ENCODE data around the gene ANO9.

Gene ANO9

DNA sequence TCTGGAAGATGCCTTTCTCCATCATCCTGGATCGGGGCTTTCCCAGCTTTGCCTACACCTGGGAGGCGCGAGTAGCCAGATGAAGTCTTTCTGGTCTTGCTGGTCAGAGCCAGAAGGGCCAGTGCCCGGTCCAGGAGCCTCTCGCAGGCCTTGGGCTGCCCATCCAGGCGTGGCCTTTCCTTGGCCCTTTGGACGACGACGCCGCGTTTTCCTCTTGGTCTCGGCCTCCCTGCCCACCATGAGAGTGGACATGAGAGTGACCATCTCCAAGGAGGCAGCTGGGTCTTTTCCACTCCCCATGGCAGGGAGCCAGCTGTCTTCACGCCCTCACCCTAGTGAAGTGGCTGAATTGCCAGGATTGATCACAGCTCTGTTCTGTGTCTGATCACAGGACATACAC lies 11.8 kb upstream of the ANO9 start:
- Histone ChIP-seq H3K4me1 (peaks cover 0 to 34% (median 26%) of the 10 kb centered on the region in 4 donors), H3K9me3 (no peaks in the 10 kb centered on the region), H3K27me3 (no peaks in the 10 kb centered on the region), H3K27ac (no peak overlapping the region), H3K36me3 (peaks cover 0 to 32% (median 12%) of the 10 kb centered on the region in 3 donors), H3K4me3 (no peak overlapping the region)
- TF ChIP-seq, protein P1, sequence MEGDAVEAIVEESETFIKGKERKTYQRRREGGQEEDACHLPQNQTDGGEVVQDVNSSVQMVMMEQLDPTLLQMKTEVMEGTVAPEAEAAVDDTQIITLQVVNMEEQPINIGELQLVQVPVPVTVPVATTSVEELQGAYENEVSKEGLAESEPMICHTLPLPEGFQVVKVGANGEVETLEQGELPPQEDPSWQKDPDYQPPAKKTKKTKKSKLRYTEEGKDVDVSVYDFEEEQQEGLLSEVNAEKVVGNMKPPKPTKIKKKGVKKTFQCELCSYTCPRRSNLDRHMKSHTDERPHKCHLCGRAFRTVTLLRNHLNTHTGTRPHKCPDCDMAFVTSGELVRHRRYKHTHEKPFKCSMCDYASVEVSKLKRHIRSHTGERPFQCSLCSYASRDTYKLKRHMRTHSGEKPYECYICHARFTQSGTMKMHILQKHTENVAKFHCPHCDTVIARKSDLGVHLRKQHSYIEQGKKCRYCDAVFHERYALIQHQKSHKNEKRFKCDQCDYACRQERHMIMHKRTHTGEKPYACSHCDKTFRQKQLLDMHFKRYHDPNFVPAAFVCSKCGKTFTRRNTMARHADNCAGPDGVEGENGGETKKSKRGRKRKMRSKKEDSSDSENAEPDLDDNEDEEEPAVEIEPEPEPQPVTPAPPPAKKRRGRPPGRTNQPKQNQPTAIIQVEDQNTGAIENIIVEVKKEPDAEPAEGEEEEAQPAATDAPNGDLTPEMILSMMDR (IDR thresholded peaks at IDR 0.05), result no peak
- intact Hi-C loops (cut with DNase I; ENCODE audit: low total_unique reads), result loop anchor here (5.0 kb wide), 1 partner anchor 49 kb away; no protein-coding TSS in a partner anchor
- DNase-seq, result no peak

DNA sequence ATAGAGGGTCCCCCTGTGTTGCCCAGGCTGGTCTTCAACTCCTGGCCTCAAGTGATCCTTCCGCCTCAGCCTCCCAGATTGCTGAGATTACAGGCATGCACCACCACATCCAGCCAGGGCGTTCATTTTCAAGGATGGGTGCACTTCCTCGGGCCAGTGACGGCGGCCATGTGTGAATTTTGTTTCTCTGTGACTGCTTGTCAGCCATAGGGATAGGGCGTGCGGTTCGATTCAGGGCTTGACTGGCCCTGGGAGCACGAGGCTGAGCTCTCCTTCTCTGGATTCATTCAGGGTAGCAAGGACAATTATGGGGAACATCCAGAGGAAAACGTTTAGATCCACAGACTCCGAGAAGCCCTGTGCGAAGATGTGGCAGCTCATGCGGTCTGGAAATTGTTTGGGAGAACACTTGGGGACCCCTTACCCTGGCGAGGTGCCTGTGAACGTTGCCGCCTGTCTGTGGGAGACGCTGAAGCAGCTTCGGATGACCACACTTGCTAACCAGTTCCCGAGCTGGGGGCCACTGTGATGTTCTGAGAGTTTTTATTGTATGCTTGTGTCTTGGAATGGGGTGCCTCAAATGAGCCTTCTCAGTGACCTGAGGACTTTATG lies 11.2 kb upstream of the ANO9 start:
- no peak for DNase-seq
- Histone ChIP-seq H3K27me3 (no peaks in the 10 kb centered on the region), H3K36me3 (peaks cover 0 to 32% (median 12%) of the 10 kb centered on the region in 3 donors), H3K4me3 (no peak overlapping the region), H3K9me3 (no peaks in the 10 kb centered on the region), H3K27ac (no peak overlapping the region), H3K4me1 (peaks cover 0 to 37% (median 29%) of the 10 kb centered on the region in 4 donors)
- intact Hi-C loops (cut with DNase I; ENCODE audit: low total_unique reads), result loop anchor here (5.0 kb wide), 1 partner anchor 49 kb away; no protein-coding TSS in a partner anchor
- TF ChIP-seq, protein P1 (IDR thresholded peaks at IDR 0.05), result no peak

DNA sequence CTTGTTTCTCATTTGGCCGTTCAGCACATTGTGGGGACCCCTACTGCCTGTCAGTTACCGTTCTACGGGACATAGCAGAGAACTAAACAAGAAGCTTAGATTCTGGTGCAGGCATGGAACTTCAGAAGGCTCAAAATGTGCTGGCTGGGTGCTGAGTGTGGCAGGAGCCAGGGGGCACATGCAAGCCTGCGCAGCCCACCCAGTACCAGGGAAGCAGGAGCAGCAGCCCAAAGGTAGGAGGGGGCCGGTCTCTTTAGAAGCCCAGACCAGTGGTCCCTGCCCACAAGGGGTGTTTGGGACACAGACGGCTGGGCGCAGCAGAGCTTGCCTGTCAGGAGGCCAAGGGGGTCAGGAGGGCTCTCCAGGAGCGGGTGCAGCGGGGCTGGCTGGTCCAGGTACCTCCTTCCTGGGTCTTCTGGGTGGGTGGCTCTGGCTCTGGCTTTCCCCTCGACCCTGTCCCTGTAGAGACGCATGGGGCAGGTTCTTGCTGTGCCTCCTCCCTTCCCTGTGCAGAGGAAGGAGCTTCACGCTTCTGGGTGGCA lies 10.5 kb upstream of the ANO9 start:
- no peak overlapping the region for H3K4me3 ChIP-seq
- TF ChIP-seq, protein P1 (IDR thresholded peaks at IDR 0.05), result no peak
- no peak overlapping the region for H3K27ac ChIP-seq
- DNase-seq, result no peak
- H3K27me3 ChIP-seq, result no peaks in the 10 kb centered on the region
- H3K36me3 ChIP-seq, result peaks cover 0 to 32% (median 12%) of the 10 kb centered on the region in 3 donors
- intact Hi-C loops (cut with DNase I; ENCODE audit: low total_unique reads), result loop anchor here (5.0 kb wide), 1 partner anchor 50 kb away; no protein-coding TSS in a partner anchor
- peaks cover 0 to 37% (median 29%) of the 10 kb centered on the region in 4 donors for H3K4me1 ChIP-seq
- H3K9me3 ChIP-seq, result no peaks in the 10 kb centered on the region

DNA sequence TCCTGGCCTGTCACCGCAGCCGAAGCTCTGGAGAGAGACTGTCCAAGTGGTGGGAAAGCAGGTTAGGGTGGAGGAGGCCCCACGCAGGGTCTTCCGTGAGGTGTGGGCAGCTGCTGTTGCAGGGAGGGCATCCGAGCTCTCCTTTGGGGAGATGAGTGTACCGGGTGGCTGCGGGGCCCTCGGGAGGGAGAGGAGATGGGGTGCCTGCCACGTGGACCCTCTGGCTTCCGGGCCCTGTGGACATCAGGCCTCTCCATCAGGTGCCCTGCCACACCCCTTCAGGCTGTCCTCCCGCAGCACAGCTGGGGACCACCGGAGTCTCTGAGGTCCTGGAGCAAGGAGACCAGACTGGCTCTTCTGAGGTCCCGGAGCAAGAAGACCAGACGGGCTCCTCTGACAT lies 9.9 kb upstream of the ANO9 start:
- H3K4me3 ChIP-seq, result peak overlapping the region; percentile 79 to 91

DNA sequence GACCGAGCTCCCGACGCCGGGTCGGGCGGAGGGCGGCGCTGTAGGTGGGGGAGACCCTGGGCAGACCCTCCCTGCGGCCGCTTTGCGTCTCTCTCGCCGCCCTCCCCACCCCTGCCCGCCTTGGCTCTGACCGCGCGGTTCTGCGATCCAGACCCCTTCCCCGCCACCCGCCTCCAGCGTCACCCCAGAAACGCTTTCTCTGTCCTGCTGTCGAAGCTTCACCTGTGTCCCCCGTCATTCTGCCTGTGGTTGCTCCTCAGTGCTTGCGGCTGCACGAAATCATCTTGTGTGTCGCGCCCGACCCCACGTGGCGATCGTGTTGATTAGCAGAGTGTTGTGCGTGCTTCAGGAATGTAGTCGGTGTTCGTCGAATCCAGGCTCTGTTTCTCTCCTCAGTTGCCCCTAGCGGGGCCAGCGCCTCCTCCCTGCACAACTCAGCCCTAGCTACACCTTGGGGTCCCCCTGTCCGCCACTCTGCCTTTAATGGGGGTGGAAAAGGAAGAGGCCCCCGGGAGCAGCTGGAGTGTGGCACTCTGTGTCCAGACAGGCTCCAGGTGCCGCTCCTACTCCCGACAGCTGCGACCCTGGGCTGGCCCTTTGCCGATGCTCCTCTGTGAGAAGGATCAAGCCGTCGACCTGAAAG lies 9.1 kb upstream of the ANO9 start:
- peaks cover 0 to 32% (median 12%) of the 10 kb centered on the region in 3 donors for H3K36me3 ChIP-seq
- no peaks in the 10 kb centered on the region for H3K9me3 ChIP-seq
- H3K4me1 ChIP-seq, result peaks cover 0 to 37% (median 29%) of the 10 kb centered on the region in 4 donors
- TF ChIP-seq, protein P1 (IDR thresholded peaks at IDR 0.05), result no peak
- DNase-seq, result peak in 1 of 2 donors; percentile 74
- peaks cover 0 to 3% of the 10 kb centered on the region in 2 donors for H3K27me3 ChIP-seq
- H3K27ac ChIP-seq, result peak overlapping the region; percentile 83 to 84
- intact Hi-C loops (cut with DNase I; ENCODE audit: low total_unique reads), result loop anchor here (5.0 kb wide), 1 partner anchor 51 kb away; no protein-coding TSS in a partner anchor
- peak overlapping the region; percentile 79 to 91 for H3K4me3 ChIP-seq

More for the DNA sequence above, 9.9 kb upstream of the ANO9 start:
- TF ChIP-seq, protein P1 (IDR thresholded peaks at IDR 0.05), result no peak
- peaks cover 0 to 32% (median 12%) of the 10 kb centered on the region in 3 donors for H3K36me3 ChIP-seq
- H3K4me1 ChIP-seq, result peaks cover 0 to 37% (median 29%) of the 10 kb centered on the region in 4 donors
- H3K27ac ChIP-seq, result peak overlapping the region; percentile 83 to 84
- H3K9me3 ChIP-seq, result no peaks in the 10 kb centered on the region
- DNase-seq, result no peak
- intact Hi-C loops (cut with DNase I; ENCODE audit: low total_unique reads), result loop anchor here (5.0 kb wide), 1 partner anchor 51 kb away; no protein-coding TSS in a partner anchor
- H3K27me3 ChIP-seq, result no peaks in the 10 kb centered on the region
